ENCODE data around the gene BBS9.
"Not testable (repeated sequence)": the region's sequence is repeated elsewhere in the genome, so short reads cannot be mapped to it uniquely, and the experiment has no call there.

BBS9 gene

DNA sequence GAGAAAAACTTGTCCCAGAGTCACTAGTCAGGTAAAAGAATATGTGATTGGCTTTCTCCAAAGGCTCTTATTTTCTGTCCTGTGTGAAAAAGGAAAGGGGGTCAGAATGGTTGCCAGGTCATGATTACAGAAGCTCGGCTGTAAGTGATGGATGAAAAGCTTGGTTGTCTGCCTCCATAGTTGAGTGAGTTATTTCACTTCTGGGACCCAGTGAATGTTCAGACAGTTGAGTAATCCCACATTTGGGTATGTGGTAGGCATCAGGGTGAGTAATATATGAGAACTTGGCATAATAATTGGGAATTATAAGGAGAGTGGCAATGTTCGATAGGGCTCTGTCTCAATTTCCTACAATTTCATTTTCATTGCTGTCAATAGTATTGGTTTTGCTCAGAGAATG lies 72.5 kb downstream of the BBS9 start:
- DNase-seq: no peak

DNA sequence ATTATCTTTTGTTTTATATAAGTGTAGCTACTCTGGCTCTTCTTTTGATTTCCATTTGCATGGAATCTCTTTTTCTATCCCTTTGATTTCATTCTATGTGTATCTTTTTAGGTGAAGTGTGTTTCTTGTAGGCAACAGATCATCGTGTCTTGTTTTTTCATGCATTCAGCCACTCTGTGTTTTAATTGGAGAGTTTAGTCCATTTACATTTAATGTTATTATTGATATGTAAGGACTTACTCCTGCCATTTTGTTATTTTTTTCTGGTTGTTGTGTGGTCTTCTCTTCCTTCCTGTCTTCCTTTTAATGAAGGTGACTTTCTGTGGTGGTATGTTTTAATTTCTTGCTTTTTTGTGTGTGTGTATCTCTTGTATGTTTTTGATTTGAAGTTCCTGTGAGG lies 81.6 kb downstream of the BBS9 start:
- DNase-seq: no peak

DNA sequence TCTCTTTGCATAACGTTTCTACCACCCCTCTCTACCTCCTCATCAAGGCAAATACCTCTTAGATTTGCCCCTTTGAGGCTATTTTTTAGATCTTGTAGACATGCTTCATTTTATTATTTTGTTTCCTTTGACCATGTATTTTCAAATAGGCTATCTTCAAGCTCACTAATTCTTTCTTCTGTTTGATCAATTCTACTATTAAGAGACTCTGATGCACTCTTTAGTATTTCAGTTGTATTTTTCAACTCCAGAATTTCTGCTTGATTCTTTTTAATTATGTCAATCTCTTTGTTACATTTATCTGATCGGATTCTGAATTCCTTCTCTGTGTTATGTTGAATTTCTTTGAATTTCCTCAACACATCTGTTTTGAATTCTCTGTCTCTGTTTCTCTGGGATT lies 82.8 kb downstream of the BBS9 start:
- DNase-seq: no peak

DNA sequence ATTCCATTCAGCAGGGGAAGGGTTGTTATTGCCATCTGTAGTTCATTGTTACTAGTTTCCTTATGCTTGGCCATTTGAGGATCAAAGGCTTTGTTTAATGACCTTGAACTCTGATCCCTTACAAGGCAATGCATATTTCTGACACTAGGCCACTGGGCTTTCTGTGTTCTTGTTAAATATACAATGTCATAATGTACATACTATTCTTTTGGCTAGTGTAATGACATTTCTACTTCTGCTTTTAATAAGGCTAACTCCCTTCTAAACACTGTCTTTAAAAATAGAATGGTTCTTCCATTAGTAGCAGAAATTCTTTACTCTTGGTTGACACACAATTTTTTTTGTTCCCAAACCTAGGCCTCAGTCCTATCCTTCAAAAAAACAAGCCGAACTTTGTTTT lies 86.6 kb downstream of the BBS9 start:
- no peak for DNase-seq

DNA sequence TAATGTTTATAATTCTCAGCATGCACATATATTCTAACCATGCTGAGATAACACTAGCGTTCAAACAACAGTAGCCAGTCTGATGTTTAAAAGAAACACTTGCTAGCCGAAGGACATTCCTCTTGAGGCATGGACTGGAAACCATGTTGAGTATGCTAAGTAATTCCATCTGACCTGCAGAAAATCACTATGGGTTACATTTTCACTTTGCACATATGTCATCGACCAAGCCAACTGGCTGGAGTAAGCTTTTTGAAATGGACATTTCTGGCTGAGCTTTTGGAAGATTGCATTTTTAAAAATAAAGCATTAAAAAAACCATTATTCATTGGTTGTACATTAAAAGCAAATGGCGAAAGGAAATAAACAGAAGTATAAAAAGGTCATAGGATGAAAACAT lies 88.2 kb downstream of the BBS9 start:
- no peak for DNase-seq

DNA sequence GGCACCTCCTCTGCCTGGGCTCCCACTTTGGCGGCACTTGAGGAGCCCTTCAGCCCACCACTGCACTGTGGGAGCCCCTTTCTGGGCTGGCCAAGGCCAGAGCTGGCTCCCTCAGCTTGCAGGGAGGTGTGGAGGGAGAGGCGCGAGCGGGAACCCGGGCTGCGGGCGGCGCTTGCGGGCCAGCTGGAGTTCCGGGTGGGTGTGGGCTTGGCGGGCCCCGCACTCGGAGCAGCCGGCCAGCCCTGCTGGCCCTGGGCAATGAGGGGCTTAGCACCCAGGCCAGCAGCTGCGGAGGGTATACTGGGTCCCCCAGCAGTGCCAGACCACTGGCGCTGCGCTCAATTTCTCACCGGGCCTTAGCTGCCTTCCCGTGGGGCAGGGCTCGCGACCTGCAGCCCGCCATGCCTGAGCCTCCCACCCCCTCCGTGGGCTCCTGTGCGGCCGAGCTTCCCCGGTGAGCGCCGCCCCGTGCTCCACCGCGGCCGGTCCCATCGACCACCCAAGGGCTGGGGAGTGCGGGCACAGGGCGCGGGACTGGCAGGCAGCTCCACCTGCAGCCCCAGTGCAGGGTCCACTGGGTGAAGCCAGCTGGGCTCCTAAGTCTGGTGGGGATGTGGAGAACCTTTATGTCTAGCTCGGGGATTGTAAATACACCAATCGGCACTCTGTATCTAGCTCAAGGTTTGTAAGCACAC lies 89.6 kb downstream of the BBS9 start:
- not testable (repeated sequence) for DNase-seq

DNA sequence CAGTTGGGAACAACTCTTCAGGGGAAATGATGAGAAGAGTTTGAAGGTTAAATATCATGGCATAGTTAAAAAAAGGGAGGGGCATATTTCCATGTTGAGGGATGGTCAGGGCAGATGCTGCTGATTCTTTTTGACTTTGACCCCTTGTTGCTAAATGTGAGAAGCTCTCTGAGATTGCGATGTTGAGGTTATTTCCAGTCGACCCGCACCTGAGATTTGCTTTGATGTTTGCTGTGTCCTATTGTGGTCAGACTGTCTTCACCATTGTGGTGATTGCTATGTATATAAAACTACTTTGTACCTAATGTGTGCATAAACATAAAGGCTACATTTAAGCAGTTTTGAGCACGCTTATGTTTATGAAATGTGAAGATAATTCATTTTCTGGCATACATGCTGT lies 90.9 kb downstream of the BBS9 start:
- no peak for DNase-seq

DNA sequence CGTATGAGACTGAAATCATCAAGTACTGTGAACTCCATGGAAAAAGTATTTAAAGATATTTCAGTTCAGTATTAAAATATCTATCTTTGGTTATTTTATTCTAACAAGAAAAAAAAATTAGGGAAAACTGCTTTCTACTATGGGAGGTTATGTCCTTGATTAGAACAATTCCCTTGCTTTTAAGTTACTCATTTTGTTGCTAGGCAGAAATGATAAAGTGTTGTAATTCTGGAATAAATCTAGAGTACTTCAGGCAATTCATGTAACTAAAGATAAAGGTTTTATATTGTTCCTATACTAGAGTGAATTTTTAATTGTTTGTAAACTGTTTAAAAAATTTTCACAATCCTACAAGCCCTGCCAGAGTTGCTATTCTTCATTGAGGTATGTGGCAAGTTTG lies 92.0 kb downstream of the BBS9 start:
- DNase-seq: no peak

DNA sequence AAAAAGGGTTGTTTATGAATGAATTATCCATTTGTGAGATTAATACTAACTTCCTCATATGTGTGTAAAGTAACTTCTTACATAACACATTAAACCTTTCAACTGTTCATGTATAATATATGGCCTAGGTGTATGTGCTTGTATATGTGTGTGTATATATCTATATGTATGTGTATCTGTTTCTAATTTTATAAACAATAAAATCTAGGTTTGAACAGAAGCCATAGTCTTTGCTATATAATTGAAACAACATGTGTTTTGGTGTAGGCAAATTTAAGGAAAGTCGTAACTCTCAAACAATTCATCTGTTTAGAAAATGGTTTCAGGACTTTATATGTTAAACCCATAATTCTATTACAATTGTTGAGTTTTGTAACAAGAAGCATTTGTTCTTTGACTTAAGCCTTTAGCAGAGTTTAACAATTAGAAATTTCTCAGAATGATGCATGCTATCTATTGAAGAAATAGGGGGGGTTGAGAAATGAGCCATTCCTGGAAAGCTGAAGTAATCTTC lies 103.3 kb downstream of the BBS9 start:
- no peak for DNase-seq

DNA sequence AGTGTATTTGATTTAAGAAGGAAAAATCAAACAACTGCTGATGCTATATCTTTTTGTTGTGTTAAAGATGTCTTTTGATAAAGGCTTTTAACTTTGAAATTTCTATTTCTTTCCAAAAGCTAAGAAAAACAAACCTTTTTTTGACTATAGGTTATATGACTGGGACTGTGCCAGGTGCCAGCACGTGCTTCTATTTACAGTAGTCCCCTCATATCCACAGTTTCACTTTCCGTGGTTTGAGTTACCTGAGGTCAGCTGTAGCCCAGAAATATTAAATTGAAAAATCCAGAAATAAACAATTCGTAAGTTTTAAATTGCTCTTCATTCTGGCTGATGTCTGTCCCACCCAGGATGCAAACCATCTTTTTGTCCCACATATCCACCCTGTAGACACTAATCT lies 104.3 kb downstream of the BBS9 start:
- no peak for DNase-seq

DNA sequence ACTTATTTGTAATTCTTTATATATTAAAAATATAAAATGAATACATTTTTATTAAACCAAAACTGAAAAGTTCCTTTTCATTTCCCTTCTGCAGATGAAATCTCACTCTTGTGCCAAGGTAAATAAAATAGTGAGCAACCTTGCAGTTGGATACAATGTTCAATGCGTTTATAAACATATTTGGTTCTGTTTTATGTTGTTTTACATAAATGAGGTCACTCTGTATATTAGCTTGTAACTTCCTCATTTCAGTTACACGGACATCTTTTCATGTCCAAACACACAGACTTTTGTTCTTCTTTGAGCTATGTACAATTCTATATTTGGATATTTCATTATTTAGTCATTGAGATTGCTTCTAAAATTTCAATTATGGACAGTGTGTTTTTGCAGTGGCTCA lies 107.7 kb downstream of the BBS9 start:
- no peak for DNase-seq

DNA sequence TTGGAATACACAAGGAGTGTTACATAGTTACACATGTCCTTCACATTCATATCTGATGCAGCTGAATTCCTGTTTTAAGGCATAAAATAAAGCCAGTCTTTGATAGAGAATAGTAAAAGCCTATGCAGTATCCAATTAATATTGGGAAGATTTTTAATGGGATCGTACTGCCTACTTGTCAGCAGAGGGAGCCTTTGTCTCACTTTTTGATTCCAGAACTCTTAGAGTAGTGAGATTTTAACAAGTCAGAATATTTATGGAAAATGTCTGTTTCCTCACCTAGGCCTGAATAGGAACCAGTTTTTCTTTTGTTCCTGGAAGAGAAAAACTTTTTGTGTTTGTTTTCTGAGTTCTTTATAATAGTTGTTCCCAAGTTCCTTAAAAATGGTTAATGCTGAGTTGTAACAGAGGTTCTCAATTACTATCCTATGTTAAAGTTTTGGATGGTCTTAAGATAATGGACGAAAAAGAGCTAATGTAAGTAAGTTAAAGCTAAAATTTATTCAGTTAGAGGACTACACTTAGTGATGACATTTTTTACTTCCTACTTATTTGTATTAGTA lies 114.0 kb downstream of the BBS9 start:
- peak; percentile 72 for DNase-seq

DNA sequence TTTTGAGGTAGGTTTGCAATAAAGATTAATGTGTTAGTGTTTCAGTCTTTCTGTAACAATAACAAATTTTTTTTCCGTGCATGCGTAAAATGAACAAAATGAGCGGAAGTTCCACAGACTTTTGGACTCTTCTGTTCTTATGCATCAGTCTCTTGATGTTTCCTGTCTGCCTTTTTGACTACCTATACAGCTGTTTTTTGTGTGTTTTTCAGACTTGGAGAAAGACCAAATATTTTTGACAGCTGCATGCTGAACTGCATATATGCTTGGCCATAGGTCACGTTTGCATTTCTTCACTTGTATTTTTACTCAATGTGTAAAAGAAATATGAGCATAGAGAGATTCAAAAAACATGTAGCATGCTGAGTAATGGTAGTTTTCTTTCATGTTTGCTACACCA lies 119.3 kb downstream of the BBS9 start:
- DNase-seq: no peak

DNA sequence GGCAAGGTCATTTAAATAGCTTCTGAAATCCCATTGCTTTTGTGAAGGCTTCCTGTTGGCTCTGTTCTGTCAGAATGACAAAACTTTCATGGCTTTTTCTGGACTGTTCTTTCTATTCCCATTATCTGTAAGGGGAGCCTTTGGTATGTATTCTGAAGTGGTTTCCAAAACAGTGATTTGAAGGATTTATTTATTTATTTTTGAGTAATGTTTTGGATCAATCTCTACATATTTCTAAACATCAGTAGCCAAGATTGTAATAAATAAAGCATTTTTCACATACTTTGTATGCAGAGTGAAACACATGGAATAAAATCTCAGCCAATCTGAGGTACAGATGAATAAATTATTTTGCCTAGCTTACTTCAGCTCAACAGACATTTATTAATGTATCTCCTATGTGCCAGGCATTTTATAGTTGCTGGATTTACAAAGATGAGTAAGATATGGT lies 121.1 kb downstream of the BBS9 start:
- no peak for DNase-seq

DNA sequence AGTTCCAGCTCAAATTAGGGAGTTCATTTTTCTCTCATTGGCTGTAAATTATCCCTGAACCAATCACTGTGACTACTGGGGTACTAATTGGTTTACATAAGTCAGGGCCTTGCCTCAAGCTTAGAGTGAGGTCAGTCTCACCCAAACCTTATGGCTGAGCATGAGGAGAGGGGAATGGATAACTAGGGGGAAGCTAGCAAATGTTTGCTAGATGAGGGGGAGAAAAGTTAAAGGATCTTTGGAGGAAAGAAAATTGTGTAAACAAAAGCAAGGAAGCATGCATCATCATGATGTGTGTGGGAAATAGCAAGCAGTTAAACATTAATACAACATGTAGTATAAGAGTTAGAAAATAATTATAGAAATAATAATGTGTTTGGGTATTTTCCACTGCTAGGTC lies 121.9 kb downstream of the BBS9 start:
- DNase-seq: no peak

DNA sequence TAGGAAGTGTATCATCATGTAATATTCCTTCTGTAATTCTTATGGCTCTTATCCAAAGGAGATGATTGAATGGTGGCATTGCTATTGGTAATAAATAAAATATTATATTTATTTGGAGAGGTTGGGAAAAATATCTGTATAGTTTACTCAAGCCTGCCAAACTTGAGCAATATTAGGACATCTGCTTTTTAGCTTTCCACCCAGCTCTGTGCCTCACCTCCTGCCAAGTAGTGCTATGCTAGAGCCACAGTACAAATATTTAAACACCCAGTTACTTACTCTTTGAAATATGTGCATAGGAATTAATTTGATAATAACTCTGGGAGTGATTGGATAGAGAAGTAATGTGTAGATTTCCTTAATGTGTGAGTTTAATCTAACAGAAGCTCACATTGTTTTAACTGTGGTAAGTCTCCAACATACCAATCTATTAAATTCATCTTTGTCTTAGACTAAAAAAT lies 129.2 kb downstream of the BBS9 start:
- no peak for DNase-seq

DNA sequence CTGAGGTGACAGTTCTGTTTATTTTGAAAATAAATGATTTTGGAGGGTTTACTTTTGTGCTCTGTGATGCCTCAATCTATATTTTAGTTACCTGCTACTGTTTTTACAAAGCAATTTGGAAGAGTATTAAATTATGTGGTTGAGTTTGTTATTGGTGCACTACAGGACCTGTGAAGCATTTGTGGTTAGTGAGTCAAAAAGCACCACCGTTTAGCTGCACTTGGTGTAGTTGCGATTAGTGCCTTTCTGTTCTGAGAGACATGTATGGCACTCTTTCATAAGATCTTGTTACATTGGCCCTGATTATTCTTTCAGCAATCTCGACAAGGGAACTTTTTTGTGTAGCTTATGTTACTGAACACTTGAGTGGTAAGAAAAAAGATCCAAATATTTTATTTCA lies 132.2 kb downstream of the BBS9 start:
- no peak for DNase-seq

DNA sequence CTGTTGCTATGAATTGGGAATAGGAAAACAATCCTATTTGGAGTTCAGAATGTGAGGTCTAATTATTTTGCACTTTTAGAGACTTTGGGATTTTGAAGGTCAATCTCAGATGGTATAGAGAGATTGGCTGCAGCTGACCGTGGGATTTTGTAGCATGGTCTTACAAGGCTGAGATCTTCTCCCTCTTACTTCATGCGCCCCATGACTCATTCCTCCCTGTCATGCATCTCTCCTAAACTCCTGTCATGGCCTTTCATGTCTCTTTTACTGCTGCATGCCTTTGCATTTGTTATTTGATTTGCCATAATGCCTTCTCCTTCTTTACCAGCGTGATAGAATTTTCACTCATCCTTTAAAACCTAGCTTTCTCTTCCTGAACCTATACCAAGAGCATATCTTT lies 133.1 kb downstream of the BBS9 start:
- no peak for DNase-seq

DNA sequence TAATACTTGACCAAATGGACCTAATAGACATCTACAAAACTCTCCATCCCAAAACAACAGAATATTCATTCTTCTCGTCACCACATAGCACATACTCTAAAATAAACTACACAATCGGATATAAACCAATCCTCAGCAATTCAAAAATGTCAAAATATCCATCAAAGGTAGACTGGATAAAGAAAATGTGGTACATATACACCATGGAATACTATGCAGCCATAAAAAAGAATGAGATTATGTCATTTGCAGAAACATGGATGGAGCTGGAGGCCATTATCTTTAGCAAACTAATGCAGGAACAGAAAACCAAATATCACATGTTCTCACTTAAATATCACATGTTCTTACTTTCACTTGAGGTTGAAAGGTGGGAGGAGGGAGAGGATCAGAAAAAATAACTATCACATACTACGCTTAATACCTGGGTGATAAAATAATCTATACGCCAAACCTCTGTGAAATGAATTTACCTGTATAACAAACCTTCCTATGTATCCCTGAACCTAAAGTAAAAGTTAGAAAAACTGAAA lies 142.5 kb downstream of the BBS9 start:
- not testable (repeated sequence) for DNase-seq

DNA sequence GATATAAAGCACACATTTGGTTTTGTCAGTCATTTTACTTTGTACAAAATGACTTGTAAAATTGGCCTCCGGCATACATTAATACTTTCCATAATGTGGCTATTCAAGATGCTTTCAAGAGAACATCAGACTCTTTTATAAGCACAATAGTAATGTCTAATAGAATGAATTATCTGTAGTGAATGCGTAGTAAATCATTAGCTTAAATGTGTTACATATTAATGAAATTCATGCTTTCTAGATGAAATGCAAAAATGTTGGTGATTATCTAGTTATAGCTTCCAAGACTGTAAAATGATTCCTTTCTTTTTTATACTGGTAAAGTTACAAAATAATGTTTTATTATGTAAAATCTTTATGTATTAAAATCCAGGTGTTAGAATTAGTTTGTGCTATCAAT lies 144.0 kb downstream of the BBS9 start:
- DNase-seq: no peak

DNA sequence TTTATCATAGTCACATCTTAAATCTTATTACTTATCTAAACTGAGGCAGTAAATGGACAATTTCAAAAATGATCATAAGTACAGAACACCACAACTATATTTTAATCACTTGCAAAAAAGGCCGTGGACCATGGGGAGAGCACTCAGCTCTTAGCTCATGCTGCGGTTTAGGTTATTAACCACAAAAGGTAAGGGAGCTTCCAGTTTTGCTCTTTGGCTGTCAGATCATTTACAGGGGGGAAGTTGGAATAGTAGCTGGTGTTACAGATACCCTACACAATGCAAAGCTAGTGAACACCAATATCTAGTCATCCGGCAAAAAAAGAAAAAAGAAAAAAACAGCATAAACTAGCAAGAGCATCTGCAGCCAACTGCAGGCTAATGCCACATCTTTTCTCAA lies 147.0 kb downstream of the BBS9 start:
- DNase-seq: no peak

DNA sequence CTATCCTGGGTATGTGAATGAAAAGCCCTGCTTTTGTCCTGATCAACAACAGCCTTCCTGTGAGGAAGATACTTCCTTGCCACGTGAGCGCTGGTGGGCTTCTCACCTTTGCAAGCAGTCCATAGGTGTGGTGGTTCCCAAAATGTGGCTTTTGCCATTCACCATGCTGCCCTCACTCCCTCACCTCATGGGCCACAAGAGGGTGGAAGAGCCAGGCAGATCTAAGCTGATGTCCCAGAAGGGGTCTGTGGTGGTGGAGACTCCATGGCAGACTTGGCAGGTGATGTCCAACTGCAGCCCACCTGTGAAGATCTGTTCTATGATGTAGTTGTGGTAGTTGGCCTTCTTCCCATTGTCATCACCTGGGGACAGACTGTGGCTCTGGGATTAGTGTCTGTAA lies 147.4 kb downstream of the BBS9 start:
- DNase-seq: no peak

DNA sequence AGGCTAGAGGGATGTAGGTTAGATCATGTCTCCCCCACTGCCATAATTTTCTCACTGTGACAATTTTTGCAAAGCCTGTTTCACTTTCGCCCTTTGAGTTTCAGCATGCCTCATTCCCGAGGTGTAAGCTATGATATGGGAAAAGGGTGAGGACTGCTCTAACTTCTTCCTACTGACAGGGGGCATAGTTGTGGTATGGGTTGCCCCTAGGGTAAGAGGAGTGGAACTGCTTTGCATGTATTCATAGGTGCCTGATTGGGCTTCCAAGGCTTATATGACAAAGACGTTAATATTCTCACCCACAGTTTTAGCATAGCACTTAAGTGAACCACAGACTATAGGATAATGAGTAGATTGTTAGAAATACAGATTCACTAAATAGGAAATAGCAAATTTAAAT lies 148.7 kb downstream of the BBS9 start:
- DNase-seq: no peak

DNA sequence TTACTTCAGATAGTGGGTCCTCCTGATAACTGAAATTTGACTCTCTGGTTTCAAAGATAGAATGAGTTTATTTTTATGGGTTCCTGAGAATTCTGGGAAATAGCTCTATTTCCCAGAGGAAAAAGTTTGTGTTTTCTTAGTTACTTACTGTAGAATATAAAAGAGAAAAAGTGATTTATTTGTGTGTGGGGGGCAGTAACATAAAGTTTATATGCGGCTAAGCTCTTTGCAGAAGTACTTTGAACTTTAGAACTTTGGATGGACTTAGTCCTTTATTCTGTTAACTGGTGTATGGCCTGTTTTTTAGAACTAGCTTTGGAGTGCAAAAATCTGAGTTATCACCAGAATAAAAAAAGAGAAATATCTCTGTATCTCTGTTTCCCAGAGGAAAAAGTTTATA lies 157.1 kb downstream of the BBS9 start:
- DNase-seq: no peak

DNA sequence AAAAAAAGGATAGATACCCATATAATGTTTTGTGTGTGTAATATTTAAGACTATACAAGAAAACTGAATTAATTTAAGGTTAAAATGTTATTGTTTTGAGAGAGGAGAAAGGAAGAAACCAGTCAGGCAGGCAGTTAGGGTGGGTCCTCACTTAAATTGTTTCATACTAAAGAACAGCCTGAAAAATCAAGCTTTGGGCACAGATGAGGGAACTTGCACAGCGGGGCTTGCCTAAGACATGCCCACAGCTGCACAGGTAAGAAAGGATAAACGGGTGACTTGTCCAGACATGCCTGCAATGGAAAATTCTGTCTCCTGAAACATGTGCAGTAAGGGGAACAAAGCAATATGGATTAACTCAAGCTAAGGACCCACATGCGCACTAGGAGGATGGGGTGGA lies 158.4 kb downstream of the BBS9 start:
- DNase-seq: no peak
